ENCODE results near the gene GPR108. TPM values are rescaled to one million over a fixed set of nuclear protein-coding genes. Genes with fewer than 3 reads are reported as not detected.
"Not testable (repeated sequence)": the region's sequence is repeated elsewhere in the genome, so short reads cannot be mapped to it uniquely, and the experiment has no call there.

Gene GPR108
- total RNA-seq, 2 experiments from 2014 or later = 56.0 to 62.9 TPM

- Mint-ChIP-seq H3K4me3 (no peak overlapping the region), H3K36me3 (peaks cover 32% of the 10 kb centered on the region), H3K4me1 (peaks cover 6% of the 10 kb centered on the region), H3K9me3 (no peaks in the 10 kb centered on the region), H3K27me3 (no peaks in the 10 kb centered on the region), H3K27ac (no peak overlapping the region)
- no peak for DNase-seq
Observed at GRCh38 chr19:6750062-6750461, 12.7 kb upstream of the GPR108 start.

- not testable (repeated sequence) for H3K9me3 Mint-ChIP-seq, H3K27me3 Mint-ChIP-seq, H3K4me3 Mint-ChIP-seq, DNase-seq, H3K4me1 Mint-ChIP-seq, H3K27ac Mint-ChIP-seq
- H3K36me3 Mint-ChIP-seq = peaks cover 32% of the 10 kb centered on the region
Observed at GRCh38 chr19:6748543-6748942, 11.2 kb upstream of the GPR108 start.

GRCh38 chr19:6745965-6746364, 8.6 kb upstream of the GPR108 start:
- Mint-ChIP-seq H3K27ac (no peak overlapping the region), H3K27me3 (no peaks in the 10 kb centered on the region), H3K4me1 (peaks cover 12% of the 10 kb centered on the region), H3K36me3 (peaks cover 29% of the 10 kb centered on the region), H3K4me3 (no peak overlapping the region), H3K9me3 (no peaks in the 10 kb centered on the region)
- DNase-seq = no peak

- Mint-ChIP-seq H3K4me3 (no peak overlapping the region), H3K27me3 (no peaks in the 10 kb centered on the region), H3K27ac (peak overlapping the region; percentile 32), H3K9me3 (no peaks in the 10 kb centered on the region), H3K4me1 (peaks cover 14% of the 10 kb centered on the region), H3K36me3 (peaks cover 27% of the 10 kb centered on the region)
- no peak for DNase-seq
Observed at GRCh38 chr19:6744381-6745301, 7.3 kb upstream of the GPR108 start.

GRCh38 chr19:6743714-6744380, 6.5 kb upstream of the GPR108 start:
- no peaks in the 10 kb centered on the region for H3K9me3 Mint-ChIP-seq
- peak overlapping the region; percentile 32 for H3K27ac Mint-ChIP-seq
- no peak for DNase-seq
- peaks cover 19% of the 10 kb centered on the region for H3K4me1 Mint-ChIP-seq
- no peaks in the 10 kb centered on the region for H3K27me3 Mint-ChIP-seq
- no peak overlapping the region for H3K4me3 Mint-ChIP-seq
- peaks cover 27% of the 10 kb centered on the region for H3K36me3 Mint-ChIP-seq

GRCh38 chr19:6743066-6743465, 5.7 kb upstream of the GPR108 start:
- peaks cover 27% of the 10 kb centered on the region for H3K4me1 Mint-ChIP-seq
- no peak for DNase-seq
- H3K27ac Mint-ChIP-seq = no peak overlapping the region
- H3K27me3 Mint-ChIP-seq = no peaks in the 10 kb centered on the region
- peaks cover 23% of the 10 kb centered on the region for H3K36me3 Mint-ChIP-seq
- no peaks in the 10 kb centered on the region for H3K9me3 Mint-ChIP-seq
- H3K4me3 Mint-ChIP-seq = no peak overlapping the region

- Mint-ChIP-seq H3K4me3 (peak overlapping the region; percentile 89), H3K27ac (peak overlapping the region; percentile 42), H3K36me3 (peaks cover 18% of the 10 kb centered on the region), H3K4me1 (peaks cover 37% of the 10 kb centered on the region), H3K27me3 (no peaks in the 10 kb centered on the region), H3K9me3 (no peaks in the 10 kb centered on the region)
- peak; percentile 35 for DNase-seq
Observed at GRCh38 chr19:6740589-6741343, 3.4 kb upstream of the GPR108 start.

- peak overlapping the region; percentile 89 for H3K4me3 Mint-ChIP-seq
- no peaks in the 10 kb centered on the region for H3K9me3 Mint-ChIP-seq
- H3K27me3 Mint-ChIP-seq = no peaks in the 10 kb centered on the region
- peaks cover 39% of the 10 kb centered on the region for H3K4me1 Mint-ChIP-seq
- DNase-seq = peak; percentile 44
- peak overlapping the region; percentile 71 for H3K27ac Mint-ChIP-seq
- H3K36me3 Mint-ChIP-seq = peaks cover 18% of the 10 kb centered on the region
Observed at GRCh38 chr19:6739883-6740588, 2.7 kb upstream of the GPR108 start.

GRCh38 chr19:6739390-6739882, 2.1 kb upstream of the GPR108 start, which contains the start of gene TRIP10:
Gene TRIP10, plus strand, starts transcription at chr19:6739680. Its CDS starts 82 bp downstream, at chr19:6739762.
- peak within 1 kb of the TSS; percentile 99 for H3K4me3 Mint-ChIP-seq
- peaks cover 39% of the 10 kb centered on the region for H3K4me1 Mint-ChIP-seq

GRCh38 chr19:6738787-6739389, 1.5 kb upstream of the GPR108 start:
- DNase-seq = peak; percentile 52
- no peaks in the 10 kb centered on the region for H3K27me3 Mint-ChIP-seq
- H3K4me3 Mint-ChIP-seq = peak overlapping the region; percentile 99
- H3K9me3 Mint-ChIP-seq = no peaks in the 10 kb centered on the region
- H3K27ac Mint-ChIP-seq = peak overlapping the region; percentile 99
- peaks cover 13% of the 10 kb centered on the region for H3K36me3 Mint-ChIP-seq
- peaks cover 36% of the 10 kb centered on the region for H3K4me1 Mint-ChIP-seq

More at GRCh38 chr19:6739390-6739882, 2.1 kb upstream of the GPR108 start, which contains the start of gene TRIP10:
- DNase-seq = peak; percentile 81
- H3K27ac Mint-ChIP-seq = peak within 1 kb of the TSS; percentile 99
- H3K9me3 Mint-ChIP-seq = no peaks in the 10 kb centered on the region
- H3K36me3 Mint-ChIP-seq = peaks cover 18% of the 10 kb centered on the region
- no peaks in the 10 kb centered on the region for H3K27me3 Mint-ChIP-seq

- Mint-ChIP-seq H3K27me3 (no peaks in the 10 kb centered on the region), H3K4me3 (peak overlapping the region; percentile 99), H3K4me1 (peaks cover 36% of the 10 kb centered on the region), H3K27ac (peak overlapping the region; percentile 99), H3K9me3 (no peaks in the 10 kb centered on the region), H3K36me3 (peaks cover 13% of the 10 kb centered on the region)
- DNase-seq = peak; percentile 83
Observed at GRCh38 chr19:6737873-6738786, 750 bp upstream of the GPR108 start.

- Mint-ChIP-seq H3K9me3 (no peaks in the 10 kb centered on the region), H3K27ac (peak overlapping the region; percentile 99), H3K4me3 (peak overlapping the region; percentile 99), H3K36me3 (peaks cover 14% of the 10 kb centered on the region), H3K4me1 (peaks cover 36% of the 10 kb centered on the region), H3K27me3 (no peaks in the 10 kb centered on the region)
- no peak for DNase-seq
Observed at GRCh38 chr19:6736917-6737283, 480 bp downstream of the GPR108 start.

Measured in activated naive CD8-positive, alpha-beta T cell treated with anti-CD3 and anti-CD28 coated beads for 36 hours (primary cell).